ENCODE data around the gene NEURL1.

DNA sequence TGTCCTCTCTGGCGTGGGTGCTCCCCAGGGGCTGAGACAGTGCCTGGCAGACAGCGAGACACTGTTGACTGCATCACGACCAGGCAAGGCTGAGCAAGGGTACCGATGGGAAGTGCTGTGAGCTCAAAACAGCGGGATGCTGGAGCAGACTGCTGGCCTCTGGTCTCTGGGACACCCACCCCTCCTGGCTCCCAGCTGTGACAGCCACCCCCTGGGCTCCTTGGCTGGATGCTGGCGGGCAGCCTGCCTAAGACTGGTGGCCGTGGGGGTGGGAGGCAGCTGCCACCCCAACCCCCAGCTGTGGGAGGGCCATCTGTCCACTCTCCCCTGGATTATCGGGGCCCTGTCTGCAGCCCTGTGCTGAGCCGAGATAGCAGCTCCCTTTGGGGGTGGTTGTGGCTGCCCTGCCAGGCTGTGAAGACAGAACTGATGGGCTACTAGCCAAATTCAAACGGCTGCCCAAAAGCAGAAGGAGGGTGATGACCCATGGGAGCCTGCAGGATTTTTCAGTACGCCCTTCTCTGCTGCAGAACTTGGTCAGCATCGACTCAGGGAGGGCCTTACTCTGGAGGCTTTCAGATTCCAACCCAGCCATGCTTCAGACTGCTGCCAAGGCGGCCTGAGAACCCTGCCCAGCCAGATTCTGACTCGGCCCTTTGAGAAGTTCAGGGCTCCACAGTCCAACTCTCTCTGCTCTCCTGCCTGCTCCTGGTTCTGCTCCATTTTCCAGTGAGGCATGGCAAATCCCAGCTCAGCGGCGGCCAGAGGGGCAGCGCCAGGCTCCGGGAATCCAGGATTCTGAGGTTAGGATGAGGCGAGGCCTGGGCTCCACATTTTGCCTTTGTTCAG is 125.3 kb downstream of the NEURL1 start:
- TF ChIP-seq POLR2A (IDR thresholded peaks at IDR 0.05; ENCODE audit: low read depth), result no peak
- TF ChIP-seq, protein P1, sequence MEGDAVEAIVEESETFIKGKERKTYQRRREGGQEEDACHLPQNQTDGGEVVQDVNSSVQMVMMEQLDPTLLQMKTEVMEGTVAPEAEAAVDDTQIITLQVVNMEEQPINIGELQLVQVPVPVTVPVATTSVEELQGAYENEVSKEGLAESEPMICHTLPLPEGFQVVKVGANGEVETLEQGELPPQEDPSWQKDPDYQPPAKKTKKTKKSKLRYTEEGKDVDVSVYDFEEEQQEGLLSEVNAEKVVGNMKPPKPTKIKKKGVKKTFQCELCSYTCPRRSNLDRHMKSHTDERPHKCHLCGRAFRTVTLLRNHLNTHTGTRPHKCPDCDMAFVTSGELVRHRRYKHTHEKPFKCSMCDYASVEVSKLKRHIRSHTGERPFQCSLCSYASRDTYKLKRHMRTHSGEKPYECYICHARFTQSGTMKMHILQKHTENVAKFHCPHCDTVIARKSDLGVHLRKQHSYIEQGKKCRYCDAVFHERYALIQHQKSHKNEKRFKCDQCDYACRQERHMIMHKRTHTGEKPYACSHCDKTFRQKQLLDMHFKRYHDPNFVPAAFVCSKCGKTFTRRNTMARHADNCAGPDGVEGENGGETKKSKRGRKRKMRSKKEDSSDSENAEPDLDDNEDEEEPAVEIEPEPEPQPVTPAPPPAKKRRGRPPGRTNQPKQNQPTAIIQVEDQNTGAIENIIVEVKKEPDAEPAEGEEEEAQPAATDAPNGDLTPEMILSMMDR (IDR thresholded peaks at IDR 0.05), result no peak
- TF ChIP-seq POLR2AphosphoS5 (IDR thresholded peaks at IDR 0.05), result no peak
- TF ChIP-seq EP300 (IDR thresholded peaks at IDR 0.05), result no peak

All from esophagus muscularis mucosa (tissue), 4 donors.